C4-2B (cell line): ENCODE data around the gene TRIM41.

Source experiments
- CTCF ChIP-seq: fragments of 450-650 bp; conservative IDR thresholded peaks from 2 replicates; pipeline ENCODE4 v1.5.1; 2017; ENCODE audit warnings: mild to moderate bottlenecking
- ZFX ChIP-seq: fragments of 450-650 bp; IDR thresholded peaks from 2 replicates; pipeline ENCODE4 v1.6.1; 2017

GRCh38 chr5:181232593-181232992, 9.5 kb downstream of the TRIM41 start:
- TF ChIP-seq CTCF (no peak), ZFX (no peak)
